Body of pancreas (tissue), 4 donors: ENCODE measurements around the gene USP16. TPM values are rescaled to one million over a fixed set of nuclear protein-coding genes. Genes with fewer than 3 reads are reported as not detected.
A peak's percentile ranks its signal among the peaks of the same experiment; 100 is the strongest.
"Not testable (repeated sequence)": the region's sequence is repeated elsewhere in the genome, so short reads cannot be mapped to it uniquely, and the experiment has no call there.

Experiments
- ATAC-seq: fragments of 150-250 bp; one replicate; pipeline ENCODE4 v1.9.1; 2016
- DNase-seq, 4 donors: peaks; one replicate each; pipeline ENCODE4 v3.0.0-alpha.2; 2019
- H3K27ac ChIP-seq, 4 donors: fragments of 200-600 bp; sonication (generic); 1 replicate in 3 of 4; 2 replicates in 1 of 4; pipeline versions ENCODE4 v1.5.1 to v1.6.1; 2016 to 2019; ENCODE audit warnings: mild to moderate bottlenecking in 1 of 4, mixed read lengths in 1 of 4, moderate library complexity in 1 of 4
- H3K27me3 ChIP-seq, 2 donors: fragments of 200-600 bp; sonication (generic); one replicate each; pipeline ENCODE4 v1.6.0; 2016; ENCODE audit warnings: mild to moderate bottlenecking in 1 of 2
- H3K36me3 ChIP-seq, 2 donors: fragments of 200-600 bp; sonication (generic); replicated peaks in 1 of 2; 2 replicates each; pipeline ENCODE4 v1.5.1; 2016; ENCODE audit warnings: low read depth in 2 of 2; ENCODE audit not compliant: insufficient read depth in 1 of 2
- H3K4me1 ChIP-seq: fragments of 200-600 bp; sonication (generic); one replicate; pipeline ENCODE4 v1.6.0; 2016
- H3K4me3 ChIP-seq, 2 donors: fragments of 200-600 bp; sonication (generic); 1 replicate in 1 of 2; 2 replicates in 1 of 2; pipeline ENCODE4 v1.5.1; 2016 to 2019
- H3K9me3 ChIP-seq, 3 donors: fragments of 200-600 bp; sonication (generic); 1 replicate in 2 of 3; 2 replicates in 1 of 3; pipeline ENCODE4 v1.5.1; 2016
- POLR2A ChIP-seq, 3 donors: fragments of 450-650 bp; IDR thresholded peaks; one replicate each; pipeline ENCODE4 v1.6.1; 2016; ENCODE audit warnings: antibody characterized with exemption in 3 of 3, mild to moderate bottlenecking in 2 of 3
- WGBS, 2 donors: methylation state at CpG; one replicate each; pipeline ENCODE4 v1.1.5; 2017; 5-methylcytosine and 5-hydroxymethylcytosine counted together
- intact Hi-C: fragments of 100-400 bp; cut with DNase I; formaldehyde crosslinking; loops from one replicate; pipeline ENCODE4 v1.15.1; 2023
- total RNA-seq, 2 donors: library from RNA; depleted of rRNA; stranded (reverse); fragments of >200 nt; gene quantifications; one replicate each; pipeline ENCODE4 v1.1.0, GENCODE V29; 2016
- TF ChIP-seq, protein P1 (sequence below), 7 experiments: fragments of 450-650 bp in 4 of 7; fragments of 200-600 bp in 3 of 7; sonication (generic) in 3 of 7; IDR thresholded peaks; one replicate each; pipeline ENCODE4 v1.5.1; 2016 to 2019; ENCODE audit warnings: antibody characterized with exemption in 7 of 7

Gene USP16
- total RNA-seq, 2 donors from 2014 or later = 17.5 to 24.1 TPM

DNA sequence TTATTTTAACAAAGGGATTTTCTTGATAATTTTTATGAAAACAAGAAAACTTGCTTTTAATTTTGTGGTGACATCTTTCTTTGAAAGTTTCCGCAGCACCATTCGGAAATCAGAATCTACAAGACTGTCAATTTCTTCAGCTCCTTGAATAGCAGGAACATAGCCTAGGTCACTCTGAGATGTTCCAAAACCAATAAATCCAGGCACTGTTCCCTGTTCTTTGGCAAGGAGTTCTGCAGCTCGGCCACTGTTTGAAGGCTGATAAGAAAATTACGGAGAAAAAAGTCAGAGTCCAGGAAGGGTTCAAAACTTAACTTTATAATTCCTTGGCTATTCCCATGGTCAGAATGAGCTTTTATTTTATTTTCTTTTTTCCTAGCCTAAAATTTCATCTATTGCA is 37.8 kb upstream of the USP16 start:
- TF ChIP-seq, protein P1, sequence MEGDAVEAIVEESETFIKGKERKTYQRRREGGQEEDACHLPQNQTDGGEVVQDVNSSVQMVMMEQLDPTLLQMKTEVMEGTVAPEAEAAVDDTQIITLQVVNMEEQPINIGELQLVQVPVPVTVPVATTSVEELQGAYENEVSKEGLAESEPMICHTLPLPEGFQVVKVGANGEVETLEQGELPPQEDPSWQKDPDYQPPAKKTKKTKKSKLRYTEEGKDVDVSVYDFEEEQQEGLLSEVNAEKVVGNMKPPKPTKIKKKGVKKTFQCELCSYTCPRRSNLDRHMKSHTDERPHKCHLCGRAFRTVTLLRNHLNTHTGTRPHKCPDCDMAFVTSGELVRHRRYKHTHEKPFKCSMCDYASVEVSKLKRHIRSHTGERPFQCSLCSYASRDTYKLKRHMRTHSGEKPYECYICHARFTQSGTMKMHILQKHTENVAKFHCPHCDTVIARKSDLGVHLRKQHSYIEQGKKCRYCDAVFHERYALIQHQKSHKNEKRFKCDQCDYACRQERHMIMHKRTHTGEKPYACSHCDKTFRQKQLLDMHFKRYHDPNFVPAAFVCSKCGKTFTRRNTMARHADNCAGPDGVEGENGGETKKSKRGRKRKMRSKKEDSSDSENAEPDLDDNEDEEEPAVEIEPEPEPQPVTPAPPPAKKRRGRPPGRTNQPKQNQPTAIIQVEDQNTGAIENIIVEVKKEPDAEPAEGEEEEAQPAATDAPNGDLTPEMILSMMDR (IDR thresholded peaks at IDR 0.05) = no peak
- no peak for TF ChIP-seq POLR2A (IDR thresholded peaks at IDR 0.05)
- Histone ChIP-seq H3K27me3 (no peaks in the 10 kb centered on the region), H3K27ac (no peak overlapping the region), H3K4me3 (no peak overlapping the region), H3K36me3 (peaks cover 0 to 15% of the 10 kb centered on the region in 2 donors), H3K4me1 (peaks cover 25% of the 10 kb centered on the region), H3K9me3 (no peaks in the 10 kb centered on the region)
- peak; percentile 48 for ATAC-seq
- 27 to 32% methylated on average over 4 of the region's 4 CpGs for WGBS, 2 donors
- peak in 2 of 4 donors; percentile 35 to 50 for DNase-seq
- intact Hi-C loops = no loop called here

DNA sequence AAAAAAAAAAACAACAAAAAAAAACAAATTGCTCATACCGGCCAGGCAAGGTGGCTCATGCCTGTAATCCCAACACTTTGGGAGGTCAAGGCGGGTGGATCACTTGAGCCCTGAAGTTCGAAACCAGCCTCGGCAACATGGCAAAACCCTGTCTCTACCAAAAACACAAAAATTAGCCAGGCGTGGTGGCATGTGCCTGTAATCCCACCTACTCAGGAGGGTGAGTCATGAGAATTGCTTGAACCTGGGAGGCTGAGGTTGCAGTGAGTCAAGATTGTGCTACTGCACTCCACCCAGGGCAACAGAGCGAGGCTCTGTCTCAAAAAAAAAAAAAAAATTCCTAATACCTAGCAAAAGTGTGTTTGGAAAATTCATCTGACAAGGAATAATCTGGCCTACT is 36.3 kb upstream of the USP16 start:
- H3K4me3 ChIP-seq, H3K36me3 ChIP-seq, ATAC-seq, H3K27ac ChIP-seq, H3K27me3 ChIP-seq, H3K9me3 ChIP-seq, intact Hi-C loops, DNase-seq: not testable (repeated sequence)
- 91 to 100% methylated on average over 6 of the region's 6 CpGs for WGBS, 2 donors
- H3K4me1 ChIP-seq = peaks cover 26% of the 10 kb centered on the region

DNA sequence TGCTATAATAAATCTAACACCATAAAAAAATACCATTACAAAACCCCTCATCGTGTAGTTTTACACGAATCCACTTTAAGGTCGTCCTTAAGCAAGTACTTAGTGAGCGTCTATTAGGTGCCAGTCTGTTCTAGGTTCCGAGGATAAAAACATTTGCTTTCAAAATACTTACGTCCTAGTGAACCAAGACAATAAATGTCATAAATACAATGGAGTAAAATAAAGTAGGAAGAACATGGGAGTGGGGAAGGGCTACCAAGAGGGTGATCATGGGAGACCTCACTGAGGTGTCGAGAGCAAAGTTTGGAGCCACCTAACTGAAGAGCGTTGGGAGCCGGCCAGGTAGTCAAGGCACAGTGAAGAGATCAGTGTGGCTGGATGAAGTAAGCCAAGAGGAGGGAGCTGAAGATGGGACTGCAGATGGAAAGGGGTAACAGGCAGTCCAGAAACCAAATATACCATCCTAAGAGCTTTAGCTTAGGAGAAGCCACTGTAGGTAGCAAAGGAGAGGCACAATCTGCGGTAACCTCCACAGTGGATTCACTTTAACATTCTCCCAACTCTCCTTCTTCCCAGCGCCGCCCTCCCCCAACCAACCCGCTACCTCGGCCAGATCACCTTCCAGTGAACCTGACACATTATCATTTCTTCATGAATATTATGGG is 32.5 kb upstream of the USP16 start:
- H3K9me3 ChIP-seq = no peaks in the 10 kb centered on the region
- H3K27me3 ChIP-seq = no peaks in the 10 kb centered on the region
- H3K4me3 ChIP-seq = peak overlapping the region; percentile 52 to 93
- no peak for DNase-seq
- H3K27ac ChIP-seq = peak overlapping the region; percentile 58 to 91 (median 86)
- 1 to 3% methylated on average over 14 of the region's 14 CpGs for WGBS, 2 donors
- ATAC-seq = peak; percentile 2
- TF ChIP-seq, protein P1 (IDR thresholded peaks at IDR 0.05) = no peak
- no peak for TF ChIP-seq POLR2A (IDR thresholded peaks at IDR 0.05)
- no peaks in the 10 kb centered on the region for H3K36me3 ChIP-seq
- intact Hi-C loops = no loop called here
- peaks cover 20% of the 10 kb centered on the region for H3K4me1 ChIP-seq

DNA sequence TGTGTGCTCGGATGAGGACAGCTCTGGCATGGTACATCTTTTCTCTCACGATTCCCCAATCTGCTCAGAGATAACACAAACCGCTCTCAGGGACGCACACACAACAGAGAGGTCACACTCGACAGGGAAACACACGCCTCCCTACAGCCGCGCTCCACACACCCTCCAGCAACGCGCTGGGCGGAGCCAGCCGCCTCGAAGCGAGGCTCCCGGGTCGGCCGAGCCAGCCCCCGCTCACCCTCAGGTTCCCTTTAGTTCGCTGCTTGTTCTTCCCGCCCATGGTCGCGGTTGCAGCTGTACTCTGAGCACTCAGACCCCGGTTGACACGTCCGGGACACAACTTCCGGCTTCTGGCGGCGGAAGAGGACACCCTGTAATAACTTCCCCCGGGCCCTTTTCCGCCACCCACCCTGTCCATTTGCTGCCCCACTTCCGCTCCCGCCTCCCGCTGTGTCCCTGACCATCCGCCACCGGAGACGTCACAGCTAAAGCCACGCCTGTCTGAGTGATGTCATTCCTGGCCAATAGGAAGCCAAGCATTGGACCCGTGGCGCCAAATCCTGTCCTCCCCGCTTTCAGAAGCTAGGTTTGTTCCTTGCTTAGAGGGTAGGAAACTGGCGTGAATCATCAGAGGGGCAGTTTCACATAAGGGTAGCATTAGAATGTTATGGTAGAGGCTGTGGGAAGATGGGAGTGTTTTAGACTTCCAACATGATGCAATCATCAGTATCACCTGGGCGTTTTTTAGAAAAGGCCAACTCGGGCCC is 31.8 kb upstream of the USP16 start, which contains the start of gene LTN1:
Gene LTN1, minus strand, starts transcription at position 352 of the 767 bp plus-strand sequence. Its CDS starts 72 bp downstream, at position 280.
- intact Hi-C loops = no loop called here
- 0 to 1% methylated on average over 39 to 42 of the region's 43 CpGs for WGBS, 2 donors

DNA sequence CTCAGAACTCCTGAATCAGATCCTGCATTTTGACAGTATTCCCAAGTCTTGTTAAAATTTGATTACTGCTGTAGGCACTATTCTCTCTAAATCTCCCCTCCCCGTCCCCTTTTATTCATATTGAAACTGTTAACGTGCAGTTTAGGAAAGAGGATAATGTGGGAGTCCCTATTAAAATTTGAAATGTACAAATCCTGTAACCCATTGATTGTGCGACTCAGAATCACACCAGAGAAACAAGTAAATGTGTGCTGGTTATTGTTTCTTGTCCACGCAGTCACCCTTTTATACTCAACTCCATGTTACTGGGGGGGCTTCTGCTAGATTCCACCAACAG is 31.2 kb upstream of the USP16 start:
- no peak for DNase-seq
- WGBS, 2 donors = 30 to 36% methylated on average over 4 of the region's 4 CpGs
- no peaks in the 10 kb centered on the region for H3K9me3 ChIP-seq
- ATAC-seq = no peak
- peak overlapping the region; percentile 58 to 91 (median 86) for H3K27ac ChIP-seq
- no peak overlapping the region for H3K4me3 ChIP-seq
- intact Hi-C loops = no loop called here
- TF ChIP-seq, protein P1 (IDR thresholded peaks at IDR 0.05) = no peak
- no peaks in the 10 kb centered on the region for H3K27me3 ChIP-seq
- H3K4me1 ChIP-seq = peaks cover 16% of the 10 kb centered on the region
- H3K36me3 ChIP-seq = no peaks in the 10 kb centered on the region

More for the DNA sequence above, 31.8 kb upstream of the USP16 start, which contains the start of gene LTN1:
- H3K36me3 ChIP-seq = no peaks in the 10 kb centered on the region
- TF ChIP-seq POLR2A (IDR thresholded peaks at IDR 0.05) = peak; percentile 34 to 79 (median 78)
- TF ChIP-seq, protein P1 (IDR thresholded peaks at IDR 0.05) = peak in 2 of 7 experiments; percentile 12 to 25
- ATAC-seq (peak; percentile 100), DNase-seq (peak; percentile 98 to 99 (median 99))
- H3K27ac ChIP-seq = peak within 1 kb of the TSS; percentile 58 to 91 (median 86)
- H3K4me1 ChIP-seq = peaks cover 16% of the 10 kb centered on the region
- peak within 1 kb of the TSS; percentile 52 to 93 for H3K4me3 ChIP-seq
- no peaks in the 10 kb centered on the region for H3K9me3 ChIP-seq
- no peaks in the 10 kb centered on the region for H3K27me3 ChIP-seq
